HepG2 (cell line): ENCODE data around the gene ADIPOR1. TPM values are rescaled to one million over a fixed set of nuclear protein-coding genes. Genes with fewer than 3 reads are reported as not detected.

Source experiments
- AGO1 ChIP-seq: fragments of 200-400 bp; formaldehyde crosslinking; IDR thresholded peaks from 2 replicates; pipeline ENCODE4 v1.6.1; 2017; ENCODE audit warnings: mild to moderate bottlenecking, low read depth, low read length, moderate library complexity; ENCODE audit not compliant: poor library complexity, severe bottlenecking
- BCLAF1 ChIP-seq: fragments of 450-650 bp; IDR thresholded peaks from 2 replicates; pipeline ENCODE4 v1.6.1; 2017; ENCODE audit warnings: mild to moderate bottlenecking
- CENPBD1 ChIP-seq: sonication (generic); formaldehyde crosslinking; IDR thresholded peaks from 2 replicates; pipeline ENCODE4 v1.8.0; 2022; ENCODE audit warnings: missing genetic modification reagents, low read depth, mild to moderate bottlenecking, borderline replicate concordance
- CREB3 ChIP-seq: sonication (generic); formaldehyde crosslinking; IDR thresholded peaks from 2 replicates; pipeline ENCODE4 v1.5.0; 2020; ENCODE audit warnings: missing genetic modification reagents
- DRAP1 ChIP-seq: IDR thresholded peaks from 2 replicates; pipeline ENCODE4 v1.6.1; 2016; ENCODE audit warnings: missing genetic modification reagents, missing compliant biosample characterization
- FOXM1 ChIP-seq: sonication (generic); formaldehyde crosslinking; IDR thresholded peaks from 2 replicates; pipeline ENCODE4 v1.5.0; 2020; ENCODE audit warnings: missing genetic modification reagents
- GMEB1 ChIP-seq: sonication (generic); formaldehyde crosslinking; IDR thresholded peaks from 2 replicates; pipeline ENCODE4 v1.5.1; 2020; ENCODE audit warnings: missing genetic modification reagents, mild to moderate bottlenecking, borderline replicate concordance
- KLF13 ChIP-seq: sonication (generic); formaldehyde crosslinking; IDR thresholded peaks from 2 replicates; pipeline ENCODE4 v1.4.0; 2020; ENCODE audit warnings: mild to moderate bottlenecking, missing genetic modification reagents
- NFYC ChIP-seq: IDR thresholded peaks from 2 replicates; pipeline ENCODE4 v1.6.1; 2016; ENCODE audit warnings: missing genetic modification reagents, missing compliant biosample characterization
- REST ChIP-seq, 2 experiments: IDR thresholded peaks; 2 replicates each; pipeline ENCODE4 v1.6.1; 2011 to 2012; ENCODE audit warnings: low read length in 2 of 2, borderline replicate concordance in 1 of 2, low read depth in 1 of 2, mild to moderate bottlenecking in 1 of 2, moderate library complexity in 1 of 2
- SOX13 ChIP-seq, 3 experiments: fragments of 450-650 bp in 1 of 3; sonication (generic) in 1 of 3; formaldehyde crosslinking in 1 of 3; IDR thresholded peaks in 2 of 3; conservative IDR thresholded peaks in 1 of 3; 2 replicates each; pipeline versions ENCODE4 v1.5.0 to v1.6.1; 2016 to 2020; ENCODE audit warnings: antibody characterized with exemption in 1 of 3, mild to moderate bottlenecking in 1 of 3, missing compliant biosample characterization in 1 of 3, missing genetic modification reagents in 1 of 3, moderate library complexity in 1 of 3
- TBX2 ChIP-seq: sonication (generic); formaldehyde crosslinking; IDR thresholded peaks from 2 replicates; pipeline ENCODE4 v1.5.0; 2020; ENCODE audit warnings: missing genetic modification reagents, mild to moderate bottlenecking, borderline replicate concordance
- ZBTB42 ChIP-seq: sonication (generic); formaldehyde crosslinking; IDR thresholded peaks from 2 replicates; pipeline ENCODE4 v1.5.0; 2020; ENCODE audit warnings: mild to moderate bottlenecking, missing genetic modification reagents
- ZNF253 ChIP-seq: sonication (generic); formaldehyde crosslinking; IDR thresholded peaks from 2 replicates; pipeline ENCODE4 v1.8.0; 2022; ENCODE audit warnings: mild to moderate bottlenecking, missing genetic modification reagents, borderline replicate concordance
- polyA plus RNA-seq, 8 experiments: library from polyadenylated mRNA; depleted of rRNA in 3 of 8; stranded (reverse) in 7 of 8; unstranded in 1 of 8; fragments of >200 nt; fragmentation: Illumina TruSeq in 4 of 8; extraction: Trizol in 4 of 8; gene quantifications; 2 replicates each; pipeline versions ENCODE4 v1.2.1 to v1.2.3, GENCODE V29; 2011 to 2016; ENCODE audit warnings: low read depth in 4 of 8, missing spikeins in 1 of 8, mixed read lengths in 1 of 8; ENCODE audit not compliant: insufficient read depth in 1 of 8
- total RNA-seq, 5 experiments: library from RNA; depleted of rRNA; stranded (reverse); fragments of >200 nt; fragmentation: Illumina TruSeq; extraction: Trizol; gene quantifications; 2 replicates each; pipeline ENCODE4 v1.2.3, GENCODE V29; 2016; ENCODE audit warnings: low read depth in 1 of 5

ADIPOR1 gene
- total and polyA plus RNA-seq, 2 of the 13 experiments (the other 11 are each of a cell fraction or from before 2014, with no cell fraction given), result 60.0 to 141 TPM

GRCh38 chr1:202926581-202927491, 31.3 kb downstream of the ADIPOR1 start, which contains the start of gene KLHL12 (continued):
- no peak for TF ChIP-seq REST (IDR thresholded peaks at IDR 0.05; ENCODE audit: borderline replicate concordance in 1 of 2, low read depth in 1 of 2, low read length in 2 of 2)
- TF ChIP-seq GMEB1 (CRISPR knock-in tag), result peak; percentile 96
- TF ChIP-seq FOXM1 (CRISPR knock-in tag), result no peak
- peak; percentile 69 for TF ChIP-seq DRAP1 (CRISPR knock-in tag)
- no peak for TF ChIP-seq BCLAF1
- TF ChIP-seq CREB3 (CRISPR knock-in tag), result no peak
- no peak for TF ChIP-seq ZBTB42 (CRISPR knock-in tag)
- no peak for TF ChIP-seq SOX13 (IDR thresholded peaks at IDR 0.05)
- TF ChIP-seq SOX13 (CRISPR knock-in tag; conservative IDR thresholded peaks at IDR 0.05 in 1 of 2, IDR thresholded peaks at IDR 0.05 in 1 of 2), result peak in 1 of 2 experiments; percentile 67; a peak in 1 of 4 replicates
- no peak for TF ChIP-seq CENPBD1 (CRISPR knock-in tag)
- TF ChIP-seq KLF13 (CRISPR knock-in tag), result 0 out of 2 replicates have a peak, but pooled peaks have one; percentile 19
- TF ChIP-seq ZNF253, result no peak; the same call in 1 of the 2 replicates
- peak; percentile 81; the same call in 1 of the 2 replicates for TF ChIP-seq TBX2 (CRISPR knock-in tag)
- peak; percentile 55; the same call in 1 of the 2 replicates for TF ChIP-seq NFYC (CRISPR knock-in tag)
- TF ChIP-seq AGO1, result no peak
